Left hindlimb (tissue), 1 donor: ENCODE measurements around the gene PAPPA.

Experiments
- DNase-seq: peaks from one replicate; pipeline ENCODE4 v3.0.0-alpha.2; 2018

The PAPPA gene

GRCh38 chr9:116153765-116154333 is at the start of gene PAPPA:
TSS of gene PAPPA (plus strand) at chr9:116153791. CDS start at chr9:116154173, 382 bp downstream.
- DNase-seq: peak; percentile 35

- no peak for DNase-seq
These were observed 49.4 kb upstream of the PAPPA start for GRCh38 chr9:116103976-116104820.

GRCh38 chr9:116112236-116112635 is 41.4 kb upstream of the PAPPA start:
- DNase-seq: no peak

- DNase-seq: peak; percentile 37
These were observed 37.7 kb upstream of the PAPPA start for GRCh38 chr9:116115761-116116353.

GRCh38 chr9:116116393-116116792 is 37.2 kb upstream of the PAPPA start:
- no peak for DNase-seq

GRCh38 chr9:116123171-116123570 is 30.4 kb upstream of the PAPPA start:
- DNase-seq: no peak

GRCh38 chr9:116124472-116125040 is 29.0 kb upstream of the PAPPA start:
- no peak for DNase-seq

- DNase-seq: no peak
These were observed 20.4 kb upstream of the PAPPA start for GRCh38 chr9:116133163-116133562.

- no peak for DNase-seq
These were observed 18.6 kb upstream of the PAPPA start for GRCh38 chr9:116134975-116135374.

- DNase-seq: no peak
These were observed 16.6 kb upstream of the PAPPA start for GRCh38 chr9:116137010-116137409.

GRCh38 chr9:116137581-116137980 is 16.0 kb upstream of the PAPPA start:
- no peak for DNase-seq

- no peak for DNase-seq
These were observed 11.6 kb upstream of the PAPPA start for GRCh38 chr9:116141864-116142561.

GRCh38 chr9:116142706-116143492 is 10.7 kb upstream of the PAPPA start:
- no peak for DNase-seq

- no peak for DNase-seq
These were observed 9.6 kb upstream of the PAPPA start for GRCh38 chr9:116144038-116144437.

- DNase-seq: no peak
These were observed 9.0 kb upstream of the PAPPA start for GRCh38 chr9:116144555-116144954.

GRCh38 chr9:116145036-116145435 is 8.6 kb upstream of the PAPPA start:
- no peak for DNase-seq

- DNase-seq: no peak
These were observed 5.8 kb upstream of the PAPPA start for GRCh38 chr9:116147821-116148220.

- DNase-seq: no peak
These were observed 3.7 kb upstream of the PAPPA start for GRCh38 chr9:116149844-116150243.

- DNase-seq: no peak
These were observed 2.4 kb upstream of the PAPPA start for GRCh38 chr9:116151199-116151598.

GRCh38 chr9:116151966-116152381 is 1.6 kb upstream of the PAPPA start:
- DNase-seq: no peak

- DNase-seq: no peak
These were observed 1.2 kb upstream of the PAPPA start for GRCh38 chr9:116152390-116152789.
